ENCODE data around the gene HMG20A. TPM values are rescaled to one million over a fixed set of nuclear protein-coding genes. Genes with fewer than 3 reads are reported as not detected.

The HMG20A gene
- total RNA-seq, 6 experiments from 2014 or later: 14.6 to 21.1 (median 19.5) TPM

GRCh38 chr15:77504871-77505270 lies 84.2 kb downstream of the HMG20A start:
- no peak for DNase-seq
- H3K4me3 ChIP-seq: no peak overlapping the region
- TF ChIP-seq, protein P1, sequence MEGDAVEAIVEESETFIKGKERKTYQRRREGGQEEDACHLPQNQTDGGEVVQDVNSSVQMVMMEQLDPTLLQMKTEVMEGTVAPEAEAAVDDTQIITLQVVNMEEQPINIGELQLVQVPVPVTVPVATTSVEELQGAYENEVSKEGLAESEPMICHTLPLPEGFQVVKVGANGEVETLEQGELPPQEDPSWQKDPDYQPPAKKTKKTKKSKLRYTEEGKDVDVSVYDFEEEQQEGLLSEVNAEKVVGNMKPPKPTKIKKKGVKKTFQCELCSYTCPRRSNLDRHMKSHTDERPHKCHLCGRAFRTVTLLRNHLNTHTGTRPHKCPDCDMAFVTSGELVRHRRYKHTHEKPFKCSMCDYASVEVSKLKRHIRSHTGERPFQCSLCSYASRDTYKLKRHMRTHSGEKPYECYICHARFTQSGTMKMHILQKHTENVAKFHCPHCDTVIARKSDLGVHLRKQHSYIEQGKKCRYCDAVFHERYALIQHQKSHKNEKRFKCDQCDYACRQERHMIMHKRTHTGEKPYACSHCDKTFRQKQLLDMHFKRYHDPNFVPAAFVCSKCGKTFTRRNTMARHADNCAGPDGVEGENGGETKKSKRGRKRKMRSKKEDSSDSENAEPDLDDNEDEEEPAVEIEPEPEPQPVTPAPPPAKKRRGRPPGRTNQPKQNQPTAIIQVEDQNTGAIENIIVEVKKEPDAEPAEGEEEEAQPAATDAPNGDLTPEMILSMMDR (IDR thresholded peaks at IDR 0.05): no peak
- no peak for TF ChIP-seq POLR2A (IDR thresholded peaks at IDR 0.05)
- ATAC-seq: no peak
- 83% methylated on average over 2 of the region's 6 CpGs for WGBS (ENCODE audit: insufficient coverage, low coverage, low lambda C conversion rate, missing lambda C conversion rate)
- H3K4me1 ChIP-seq: peaks cover 0 to 19% (median 2%) of the 10 kb centered on the region in 4 donors
- H3K36me3 ChIP-seq: no peaks in the 10 kb centered on the region
- H3K27me3 ChIP-seq: no peaks in the 10 kb centered on the region
- H3K9me3 ChIP-seq: no peaks in the 10 kb centered on the region
- intact Hi-C loops (cut with DNase I): no loop called here
- H3K27ac ChIP-seq: no peak overlapping the region

DNA sequence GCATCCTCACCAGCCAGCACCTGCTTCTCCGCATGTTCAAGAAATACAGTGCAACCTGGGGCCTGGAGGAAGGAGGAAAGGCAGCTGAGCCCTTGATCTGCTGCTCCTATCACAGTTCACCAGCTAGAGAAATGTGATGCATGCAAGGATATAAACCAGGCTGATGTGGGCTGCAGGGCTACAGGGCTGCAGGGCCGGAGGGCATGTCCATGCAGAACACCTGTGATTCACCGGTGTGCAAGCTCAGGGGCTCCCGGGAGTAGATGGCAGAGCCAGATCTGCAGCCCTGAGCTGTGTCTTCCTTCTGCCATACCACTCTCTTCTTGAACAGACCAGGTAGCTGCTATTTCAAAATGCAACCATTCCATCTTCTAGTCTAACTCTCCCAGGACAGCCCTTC lies 84.9 kb downstream of the HMG20A start:
- no CpG with 5 or more reads among the region's 4 CpGs for WGBS (ENCODE audit: insufficient coverage, low coverage, low lambda C conversion rate, missing lambda C conversion rate)
- DNase-seq (no peak), ATAC-seq (no peak)
- no peak overlapping the region for H3K27ac ChIP-seq
- peaks cover 0 to 19% (median 2%) of the 10 kb centered on the region in 4 donors for H3K4me1 ChIP-seq
- TF ChIP-seq, protein P1 (IDR thresholded peaks at IDR 0.05): no peak
- TF ChIP-seq POLR2A (IDR thresholded peaks at IDR 0.05): no peak
- H3K27me3 ChIP-seq: no peaks in the 10 kb centered on the region
- no peak overlapping the region for H3K4me3 ChIP-seq
- intact Hi-C loops (cut with DNase I): no loop called here
- H3K36me3 ChIP-seq: no peaks in the 10 kb centered on the region
- H3K9me3 ChIP-seq: no peaks in the 10 kb centered on the region

DNA sequence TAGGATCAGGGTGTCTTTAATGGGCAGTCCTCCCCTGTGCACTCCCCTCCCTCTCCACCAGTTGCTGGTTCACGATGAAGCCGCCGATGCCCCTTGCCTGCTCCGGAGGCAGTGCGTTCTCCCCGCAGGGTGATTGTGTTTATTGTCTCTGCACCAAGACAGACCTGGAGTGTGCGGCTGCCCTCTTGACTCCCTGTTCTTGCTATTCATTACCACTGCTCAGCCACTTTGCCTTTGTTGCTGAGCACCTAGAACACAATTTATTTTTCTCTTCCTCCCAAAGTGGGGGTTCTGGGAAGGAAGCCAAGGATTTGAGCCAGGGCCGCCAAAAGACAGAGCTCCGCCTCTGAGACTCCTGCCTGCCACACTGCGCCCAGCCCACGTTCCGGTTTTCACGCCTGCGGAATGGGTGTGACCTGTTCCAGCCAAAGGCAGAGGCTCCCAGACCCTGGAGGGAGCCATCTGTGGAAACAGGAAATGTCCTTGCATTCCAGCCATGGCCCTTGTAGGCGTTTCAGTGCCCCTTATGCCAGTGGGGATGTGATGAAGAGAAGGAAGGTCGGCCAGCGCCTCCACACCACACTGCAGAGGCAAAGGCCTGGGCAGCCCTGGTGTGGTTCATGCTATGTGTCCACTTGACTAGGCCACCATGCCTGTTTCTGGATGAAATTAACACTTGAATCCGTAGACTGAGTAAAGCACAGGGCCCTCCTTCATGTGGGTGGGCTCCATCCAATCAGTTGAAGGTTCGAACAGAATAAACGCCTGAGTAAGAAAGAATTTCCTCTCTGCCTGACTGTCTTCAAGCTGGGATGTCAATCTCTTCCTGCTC lies 85.8 kb downstream of the HMG20A start:
- WGBS (ENCODE audit: insufficient coverage, low coverage, low lambda C conversion rate, missing lambda C conversion rate): 58% methylated on average over 10 of the region's 20 CpGs
- peaks cover 0 to 19% (median 2%) of the 10 kb centered on the region in 4 donors for H3K4me1 ChIP-seq

GRCh38 chr15:77507143-77507897 lies 86.6 kb downstream of the HMG20A start:
- Histone ChIP-seq H3K27ac (peak overlapping the region; percentile 8 to 40 (median 10)), H3K4me3 (no peak overlapping the region), H3K4me1 (peaks cover 0 to 19% (median 2%) of the 10 kb centered on the region in 4 donors), H3K9me3 (no peaks in the 10 kb centered on the region), H3K36me3 (no peaks in the 10 kb centered on the region), H3K27me3 (no peaks in the 10 kb centered on the region)
- TF ChIP-seq, protein P1 (IDR thresholded peaks at IDR 0.05): no peak
- no peak for TF ChIP-seq POLR2A (IDR thresholded peaks at IDR 0.05)
- ATAC-seq (peak; percentile 7 to 27 (median 16)), DNase-seq (no peak)
- intact Hi-C loops (cut with DNase I): no loop called here
- 45% methylated on average over 9 of the region's 10 CpGs for WGBS (ENCODE audit: insufficient coverage, low coverage, low lambda C conversion rate, missing lambda C conversion rate)

More for the DNA sequence above, 85.8 kb downstream of the HMG20A start:
- peak; percentile 45 to 63 (median 56) for ATAC-seq
- Histone ChIP-seq H3K27me3 (no peaks in the 10 kb centered on the region), H3K27ac (peak overlapping the region in 1 of 3 donors; percentile 8), H3K9me3 (no peaks in the 10 kb centered on the region), H3K36me3 (no peaks in the 10 kb centered on the region), H3K4me3 (no peak overlapping the region)
- TF ChIP-seq, protein P1 (IDR thresholded peaks at IDR 0.05): no peak
- TF ChIP-seq POLR2A (IDR thresholded peaks at IDR 0.05): no peak
- peak in 2 of 3 donors; percentile 38 to 64 for DNase-seq
- intact Hi-C loops (cut with DNase I): no loop called here
